ENCODE results near the gene MBLAC2. TPM values are rescaled to one million over a fixed set of nuclear protein-coding genes. Genes with fewer than 3 reads are reported as not detected.

Gene MBLAC2
- total RNA-seq, 1 donor from 2014 or later: 4.3 TPM

DNA sequence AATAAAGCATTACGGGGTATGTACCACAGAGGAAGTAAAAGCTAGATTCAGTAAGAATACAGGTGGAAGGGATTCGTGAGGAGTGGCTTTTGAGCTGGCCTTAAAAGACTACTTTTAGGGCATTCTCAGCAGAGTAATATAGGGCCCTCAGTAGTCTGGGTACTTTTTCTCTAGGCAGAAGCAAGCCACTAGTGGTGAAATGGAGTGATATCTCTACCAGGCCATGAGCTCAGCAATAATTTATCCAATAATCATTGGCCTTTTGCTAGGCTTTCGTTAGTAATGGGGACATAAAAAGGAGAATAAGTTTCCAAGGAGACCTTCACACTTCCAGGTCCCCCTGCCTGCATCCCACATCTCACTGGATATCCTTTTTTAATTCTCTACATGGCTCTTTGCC is 1.8 kb upstream of the MBLAC2 start:
- Histone ChIP-seq H3K4me1 (ENCODE audit: insufficient read depth, low read length) (peaks cover 11% of the 10 kb centered on the region), H2AFZ (ENCODE audit: low read depth, low read length) (no peak overlapping the region), H3K9me3 (ENCODE audit: insufficient read depth, low read depth, low read length) (no peaks in the 10 kb centered on the region), H3K79me2 (ENCODE audit: insufficient read depth, low read length) (peaks cover 7% of the 10 kb centered on the region), H3K36me3 (ENCODE audit: insufficient read depth, low read length) (no peaks in the 10 kb centered on the region), H3K27ac (ENCODE audit: low read depth, low read length) (no peak overlapping the region), H3K4me2 (ENCODE audit: low read length) (no peak overlapping the region), H3K9ac (ENCODE audit: low read length) (no peak overlapping the region), H4K20me1 (ENCODE audit: insufficient read depth, low read length) (no peaks in the 10 kb centered on the region), H3K4me3 (ENCODE audit: insufficient read depth, low read depth, low read length) (no peak overlapping the region), H3K27me3 (ENCODE audit: insufficient read depth, low read length) (no peaks in the 10 kb centered on the region)
- Mint-ChIP-seq H3K27ac (ENCODE audit: unreplicated experiment) (no peak overlapping the region), H3K36me3 (ENCODE audit: low read depth, unreplicated experiment) (no peaks in the 10 kb centered on the region), H3K27me3 (ENCODE audit: low read depth, unreplicated experiment) (no peaks in the 10 kb centered on the region), H3K9me3 (ENCODE audit: unreplicated experiment) (no peaks in the 10 kb centered on the region), H3K4me1 (ENCODE audit: low read depth, unreplicated experiment) (peaks cover 18% of the 10 kb centered on the region), H3K4me3 (ENCODE audit: unreplicated experiment) (no peak overlapping the region)
- no peak for TF ChIP-seq CTCF (IDR thresholded peaks at IDR 0.05; ENCODE audit: insufficient read depth, low read depth, low read length)
- no peak for TF ChIP-seq EZH2 (IDR thresholded peaks at IDR 0.05; ENCODE audit: insufficient read depth, low read length)
- no peak for DNase-seq (ENCODE audit: low read depth)
- no peak for FAIRE-seq

DNA sequence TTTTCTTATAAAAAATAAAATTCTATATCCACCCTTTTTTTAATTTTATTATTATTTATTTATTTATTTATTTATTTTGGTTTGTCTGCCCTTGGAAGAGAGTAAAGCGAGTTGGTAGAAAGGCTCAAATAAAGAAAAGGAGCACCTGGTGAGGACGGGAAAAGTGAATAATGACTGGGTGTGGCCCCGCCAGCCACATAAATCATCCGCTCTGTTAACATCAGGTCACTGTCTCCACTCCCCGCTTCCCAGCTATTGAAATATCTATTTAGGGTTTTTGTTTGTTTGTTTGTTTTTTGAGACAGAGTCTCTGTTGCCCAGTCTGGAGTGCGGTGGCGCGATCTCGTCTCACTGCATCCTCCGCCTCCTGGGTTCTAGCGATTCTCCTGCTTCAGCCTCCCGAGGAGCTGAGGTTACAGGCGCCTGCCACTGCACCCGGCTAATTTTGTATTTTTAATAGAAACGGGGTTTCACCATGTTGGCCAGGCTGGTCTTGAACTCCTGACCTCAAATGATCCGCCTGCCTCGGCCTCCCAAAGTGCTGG is 937 bp upstream of the MBLAC2 start:
- H3K27me3 ChIP-seq (ENCODE audit: insufficient read depth, low read length): no peaks in the 10 kb centered on the region
- DNase-seq (ENCODE audit: low read depth): no peak
- H3K4me2 ChIP-seq (ENCODE audit: low read length): peak overlapping the region; percentile 98
- no peak overlapping the region for H3K9ac ChIP-seq (ENCODE audit: low read length)
- H4K20me1 ChIP-seq (ENCODE audit: insufficient read depth, low read length): no peaks in the 10 kb centered on the region
- H2AFZ ChIP-seq (ENCODE audit: low read depth, low read length): no peak overlapping the region
- no peak overlapping the region for H3K27ac ChIP-seq (ENCODE audit: low read depth, low read length)
- peaks cover 11% of the 10 kb centered on the region for H3K4me1 ChIP-seq (ENCODE audit: insufficient read depth, low read length)
- no peaks in the 10 kb centered on the region for H3K36me3 ChIP-seq (ENCODE audit: insufficient read depth, low read length)
- Mint-ChIP-seq H3K4me3 (ENCODE audit: unreplicated experiment) (peak overlapping the region; percentile 97), H3K36me3 (ENCODE audit: low read depth, unreplicated experiment) (no peaks in the 10 kb centered on the region), H3K9me3 (ENCODE audit: unreplicated experiment) (no peaks in the 10 kb centered on the region), H3K27ac (ENCODE audit: unreplicated experiment) (no peak overlapping the region), H3K27me3 (ENCODE audit: low read depth, unreplicated experiment) (no peaks in the 10 kb centered on the region), H3K4me1 (ENCODE audit: low read depth, unreplicated experiment) (peaks cover 18% of the 10 kb centered on the region)
- no peak for FAIRE-seq
- H3K79me2 ChIP-seq (ENCODE audit: insufficient read depth, low read length): peaks cover 7% of the 10 kb centered on the region
- peak overlapping the region; percentile 72 for H3K4me3 ChIP-seq (ENCODE audit: insufficient read depth, low read depth, low read length)
- H3K9me3 ChIP-seq (ENCODE audit: insufficient read depth, low read depth, low read length): no peaks in the 10 kb centered on the region
- TF ChIP-seq EZH2 (IDR thresholded peaks at IDR 0.05; ENCODE audit: insufficient read depth, low read length): no peak
- TF ChIP-seq CTCF (IDR thresholded peaks at IDR 0.05; ENCODE audit: insufficient read depth, low read depth, low read length): no peak

- H3K9ac ChIP-seq (ENCODE audit: low read length): peak overlapping the region; percentile 81
- H3K36me3 Mint-ChIP-seq (ENCODE audit: low read depth, unreplicated experiment): no peaks in the 10 kb centered on the region
- no peaks in the 10 kb centered on the region for H3K9me3 Mint-ChIP-seq (ENCODE audit: unreplicated experiment)
- no peaks in the 10 kb centered on the region for H3K27me3 Mint-ChIP-seq (ENCODE audit: low read depth, unreplicated experiment)
- H3K4me3 ChIP-seq (ENCODE audit: insufficient read depth, low read depth, low read length): peak overlapping the region; percentile 72
- FAIRE-seq (no peak), DNase-seq (ENCODE audit: low read depth) (peak; percentile 11)
- H3K36me3 ChIP-seq (ENCODE audit: insufficient read depth, low read length): no peaks in the 10 kb centered on the region
- H3K79me2 ChIP-seq (ENCODE audit: insufficient read depth, low read length): peaks cover 7% of the 10 kb centered on the region
- peaks cover 11% of the 10 kb centered on the region for H3K4me1 ChIP-seq (ENCODE audit: insufficient read depth, low read length)
- H3K27ac Mint-ChIP-seq (ENCODE audit: unreplicated experiment): peak overlapping the region; percentile 60
- no peaks in the 10 kb centered on the region for H3K27me3 ChIP-seq (ENCODE audit: insufficient read depth, low read length)
- peak overlapping the region; percentile 34 for H3K27ac ChIP-seq (ENCODE audit: low read depth, low read length)
- TF ChIP-seq EZH2 (IDR thresholded peaks at IDR 0.05; ENCODE audit: insufficient read depth, low read length) (no peak), CTCF (IDR thresholded peaks at IDR 0.05; ENCODE audit: insufficient read depth, low read depth, low read length) (no peak)
- H3K9me3 ChIP-seq (ENCODE audit: insufficient read depth, low read depth, low read length): no peaks in the 10 kb centered on the region
- peak overlapping the region; percentile 97 for H3K4me3 Mint-ChIP-seq (ENCODE audit: unreplicated experiment)
- H3K4me2 ChIP-seq (ENCODE audit: low read length): peak overlapping the region; percentile 98
- peak overlapping the region; percentile 98 for H2AFZ ChIP-seq (ENCODE audit: low read depth, low read length)
- no peaks in the 10 kb centered on the region for H4K20me1 ChIP-seq (ENCODE audit: insufficient read depth, low read length)
- peaks cover 11% of the 10 kb centered on the region for H3K4me1 Mint-ChIP-seq (ENCODE audit: low read depth, unreplicated experiment)
Observed at GRCh38 chr5:90473396-90474234, 956 bp downstream of the MBLAC2 start.

Measured in astrocyte (in vitro differentiated cells and primary cell).